HG02970 (cell line): ENCODE measurements around the gene KIAA1614.

Source experiments
- ATAC-seq: cut with Tn5 transposase; IDR thresholded peaks from one replicate; pipeline ENCODE4 v1.9.1; 2021; ENCODE audit warnings: mild to moderate bottlenecking, moderate library complexity, moderate number of reproducible peaks; ENCODE audit not compliant: unreplicated experiment, low FRiP score

KIAA1614 gene

DNA sequence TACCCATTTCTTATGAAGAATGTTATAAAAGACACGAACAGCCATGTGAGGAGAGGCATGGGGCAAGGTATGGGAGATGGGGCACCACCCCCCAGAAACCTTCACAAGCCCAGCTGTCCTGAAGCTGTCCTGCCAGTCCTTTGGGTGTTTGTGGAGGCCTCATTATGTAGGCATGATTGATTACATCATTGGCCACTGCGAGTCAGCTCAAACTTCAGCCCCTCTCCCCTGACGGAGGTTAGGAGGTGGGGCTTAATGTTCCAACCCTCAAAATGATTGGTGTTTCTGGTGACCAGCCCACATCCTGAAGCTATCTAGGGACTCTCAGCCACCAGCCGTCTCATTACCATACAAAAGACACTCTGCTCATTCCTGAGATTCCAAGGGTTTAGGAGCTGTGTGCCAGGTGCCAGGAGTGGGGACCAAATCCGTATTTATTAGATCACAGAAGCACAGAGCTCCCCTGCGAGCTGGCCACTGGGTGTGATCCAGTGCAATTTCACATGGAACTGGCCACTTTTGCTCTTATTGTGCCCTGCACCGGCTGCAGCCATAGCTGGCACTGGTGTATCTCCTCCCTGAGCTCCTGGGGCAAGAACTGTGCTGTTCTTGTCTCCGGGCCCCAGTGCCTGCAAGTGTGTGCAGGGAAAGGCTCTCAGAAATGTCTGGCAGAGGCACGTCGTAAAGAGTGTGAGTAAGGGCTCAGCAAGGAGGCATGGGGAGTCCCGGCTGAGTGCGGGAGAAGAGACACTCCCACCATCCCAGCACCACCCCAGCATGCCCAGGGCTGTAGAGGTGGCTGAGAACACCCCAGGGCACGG, 10.5 kb downstream of the KIAA1614 start:
- ATAC-seq: no peak

DNA sequence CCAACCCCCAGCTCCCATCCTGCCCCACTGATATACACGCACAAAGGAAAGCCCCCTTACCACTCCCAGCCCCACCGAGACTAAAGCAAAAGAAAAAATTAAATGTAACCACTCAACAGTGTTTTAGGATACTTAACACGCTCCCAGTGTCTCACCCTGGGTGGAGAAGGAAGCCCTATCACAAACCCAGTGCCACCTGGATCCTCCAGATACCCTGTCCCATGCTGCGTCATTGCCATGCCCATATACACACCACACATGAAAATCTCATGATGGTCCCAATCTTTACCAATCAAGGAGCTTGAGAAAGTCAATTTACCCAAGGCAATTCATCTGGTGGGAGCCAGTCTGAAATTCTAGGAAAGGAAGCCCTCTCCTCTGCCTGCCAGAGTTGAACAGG, 11.2 kb downstream of the KIAA1614 start:
- ATAC-seq: no peak

DNA sequence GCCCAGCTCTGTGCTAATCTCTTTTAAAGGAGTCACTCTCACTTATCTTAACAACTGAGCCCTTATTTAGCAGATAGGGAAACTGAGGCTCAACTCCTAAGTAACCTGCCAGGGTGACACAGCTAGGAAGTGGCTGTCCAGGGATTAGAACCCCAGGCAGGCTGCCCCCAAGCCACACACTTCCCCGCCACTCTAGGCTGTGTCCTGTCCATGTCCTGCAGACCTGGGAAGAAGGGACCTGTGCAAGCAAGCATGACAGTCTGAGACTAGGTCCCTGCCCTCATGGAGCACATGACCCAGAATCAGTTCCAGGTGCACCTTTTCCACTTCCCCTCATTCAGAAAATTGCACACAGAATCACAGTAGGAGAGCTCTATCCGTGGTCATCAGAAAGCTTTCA, 12.2 kb downstream of the KIAA1614 start:
- ATAC-seq: no peak

DNA sequence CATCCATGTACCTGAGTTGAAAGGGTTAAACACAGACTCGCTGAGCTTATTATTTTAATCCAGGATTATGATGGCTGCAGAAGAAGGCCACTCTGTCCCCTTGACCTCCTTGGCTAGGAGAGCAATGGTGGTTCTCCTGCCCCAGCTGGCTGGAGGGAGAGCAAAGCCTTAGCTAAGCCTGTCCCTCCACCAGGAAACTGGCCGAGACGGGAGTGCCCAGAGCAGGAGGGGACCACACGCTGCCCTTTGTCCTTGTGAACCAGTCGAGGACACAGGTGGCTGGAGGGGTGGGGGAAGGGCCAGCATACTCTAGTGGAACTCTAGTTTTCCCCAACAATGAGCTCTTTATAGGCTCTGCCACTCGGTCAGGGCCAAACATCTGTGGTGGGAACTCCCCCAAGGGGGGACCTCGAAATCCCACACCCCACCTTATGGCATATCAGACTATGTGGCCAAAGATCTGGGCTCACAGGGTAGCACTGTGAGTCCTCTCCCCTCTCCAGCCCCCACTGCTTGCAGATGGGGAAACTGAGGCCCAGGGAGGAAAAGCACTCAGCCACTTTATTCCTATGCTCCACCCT, 12.9 kb downstream of the KIAA1614 start:
- ATAC-seq: no peak

- ATAC-seq: no peak
Measured at GRCh38 chr1:180926164-180926981, 13.7 kb downstream of the KIAA1614 start.

DNA sequence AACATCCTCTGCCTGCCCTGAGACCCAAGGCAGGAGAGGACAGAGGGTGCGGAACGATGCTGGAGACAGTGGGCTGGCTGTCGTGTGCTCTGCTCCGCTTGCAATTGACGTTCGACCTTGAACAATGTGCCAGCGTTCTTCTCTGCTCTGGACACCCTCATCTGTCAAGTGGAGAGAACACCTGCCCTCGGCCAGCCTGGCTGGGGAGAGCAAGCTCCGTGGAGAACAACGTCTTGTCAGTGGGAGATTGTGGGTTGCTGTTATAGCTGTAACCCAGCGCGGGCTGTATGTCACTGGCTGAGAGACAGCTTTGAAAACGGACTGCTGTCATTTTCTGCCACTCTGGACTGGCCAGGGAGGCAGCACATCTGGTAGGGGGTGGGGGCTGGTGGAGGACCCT, 14.7 kb downstream of the KIAA1614 start:
- ATAC-seq: no peak

DNA sequence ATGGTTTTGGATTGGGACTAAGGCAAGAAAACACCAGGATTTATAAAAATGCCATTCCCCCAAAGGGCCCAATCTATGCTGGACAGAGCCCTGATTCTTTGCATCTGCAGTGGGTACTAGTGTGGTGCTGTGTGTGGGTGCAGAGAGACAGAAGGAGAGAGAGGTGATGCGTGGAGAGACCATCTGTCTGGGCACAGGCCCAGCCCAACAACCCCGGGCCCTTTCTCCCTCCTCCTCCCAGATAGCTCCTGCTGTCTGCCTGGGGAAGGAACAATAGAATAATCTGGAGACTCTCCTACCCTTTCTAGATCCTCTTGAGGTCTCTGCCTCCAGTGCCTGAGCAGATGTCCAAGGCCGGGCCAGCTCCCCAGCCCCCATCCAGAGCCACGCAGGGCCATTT, 15.1 kb downstream of the KIAA1614 start:
- no peak for ATAC-seq

DNA sequence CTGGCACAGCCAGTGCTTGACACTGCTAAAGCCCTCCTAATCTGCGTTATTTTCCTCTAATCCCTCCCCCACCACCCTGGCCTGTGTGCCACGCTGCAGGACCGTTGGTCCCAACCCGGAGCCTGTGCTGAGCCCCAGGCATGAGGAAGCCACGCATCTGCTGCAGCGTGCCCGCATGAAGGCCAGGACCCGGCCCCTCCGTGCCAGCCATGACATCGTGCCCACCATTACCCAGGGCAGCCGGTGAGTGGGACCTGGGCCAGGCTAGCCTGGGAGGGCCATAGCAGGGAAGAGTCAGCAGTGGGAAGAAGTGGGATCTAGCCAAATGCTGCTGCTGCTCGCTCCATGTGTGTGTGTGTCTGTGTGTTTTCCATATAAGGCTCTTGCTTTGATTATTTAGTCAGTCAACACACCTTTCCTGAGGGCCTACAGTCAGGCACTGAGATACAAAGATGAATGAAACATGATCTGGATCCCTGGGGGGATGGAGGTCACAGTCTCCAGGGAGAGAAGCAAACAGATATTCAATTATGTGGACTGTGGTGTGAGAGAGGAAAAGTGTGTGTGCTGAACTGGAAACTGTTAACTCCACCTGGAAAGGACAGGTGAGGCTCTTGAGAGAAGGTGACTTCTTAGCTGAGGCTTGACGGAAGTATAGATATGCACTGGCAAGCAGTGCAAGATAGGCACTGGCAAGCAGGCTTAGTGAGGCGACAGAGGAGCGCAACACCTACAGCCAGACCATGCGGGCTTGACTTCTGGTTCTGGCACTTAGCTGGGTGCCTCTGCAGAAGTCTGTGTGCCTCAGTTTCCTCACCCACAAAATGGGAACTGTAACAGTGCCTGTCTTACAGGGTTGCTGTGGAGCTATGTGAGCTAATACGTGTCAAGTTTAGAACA, 15.9 kb downstream of the KIAA1614 start:
- ATAC-seq: no peak

DNA sequence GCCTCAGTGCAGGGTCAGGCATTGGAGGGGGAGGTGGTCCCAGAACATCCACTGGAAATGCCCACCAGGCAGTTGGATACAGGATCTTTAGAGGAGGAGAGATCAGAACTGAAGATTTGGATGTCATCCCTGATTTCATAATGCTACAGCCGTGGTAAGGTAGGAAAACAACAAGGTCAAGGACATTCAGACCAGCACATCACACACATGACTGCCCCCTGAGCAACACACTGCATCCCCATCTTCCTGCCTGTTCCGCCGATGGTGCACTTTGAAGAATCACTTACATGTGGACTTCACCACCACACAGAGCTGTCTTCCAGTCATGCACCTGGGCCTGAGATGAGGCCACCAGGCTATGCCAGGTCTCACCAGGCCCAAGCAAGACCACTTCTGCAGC, 16.7 kb downstream of the KIAA1614 start:
- ATAC-seq: no peak

DNA sequence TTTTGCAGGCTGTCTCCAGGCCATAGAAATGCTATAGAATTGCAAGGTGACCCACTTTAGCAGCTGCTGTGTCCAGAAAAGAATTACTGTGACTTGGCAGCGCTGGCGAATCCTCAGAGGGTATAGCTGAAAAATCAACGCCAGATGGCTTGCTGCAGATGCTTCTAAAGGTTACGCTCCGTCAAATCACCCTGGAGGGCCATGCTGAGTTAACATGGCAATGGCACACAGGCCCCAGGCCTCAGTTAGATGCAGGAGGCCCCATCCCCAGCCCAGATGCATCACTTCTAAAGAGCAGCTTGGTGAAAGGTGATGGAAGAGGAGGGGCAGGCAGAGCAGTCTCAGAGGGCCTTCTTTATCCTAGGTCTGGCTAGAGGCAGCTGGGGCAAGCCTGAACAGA, 18.0 kb downstream of the KIAA1614 start:
- no peak for ATAC-seq

GRCh38 chr1:180931529-180931928, 18.8 kb downstream of the KIAA1614 start:
- ATAC-seq: no peak

GRCh38 chr1:180932378-180932777, 19.7 kb downstream of the KIAA1614 start:
- ATAC-seq: no peak

GRCh38 chr1:180933141-180933540, 20.4 kb downstream of the KIAA1614 start:
- no peak for ATAC-seq

DNA sequence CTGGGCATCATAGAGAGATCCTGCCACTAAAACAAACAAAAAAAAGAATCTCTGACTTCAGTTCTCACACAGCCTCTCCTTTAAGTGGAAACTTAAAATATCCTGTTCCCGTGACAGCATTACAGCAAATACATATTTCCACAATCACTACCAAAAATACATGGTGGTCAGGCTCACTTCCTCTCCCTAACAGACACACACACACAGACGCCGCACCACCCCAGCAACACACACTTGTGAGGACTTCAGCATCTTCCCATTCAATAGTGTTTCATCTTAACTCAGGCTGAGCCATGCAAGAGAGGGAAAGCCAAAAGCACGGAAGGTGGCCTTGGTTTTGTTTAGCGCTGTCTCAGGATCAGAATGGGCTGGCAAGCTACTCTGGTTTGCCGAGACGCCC, 21.9 kb downstream of the KIAA1614 start:
- ATAC-seq: no peak

DNA sequence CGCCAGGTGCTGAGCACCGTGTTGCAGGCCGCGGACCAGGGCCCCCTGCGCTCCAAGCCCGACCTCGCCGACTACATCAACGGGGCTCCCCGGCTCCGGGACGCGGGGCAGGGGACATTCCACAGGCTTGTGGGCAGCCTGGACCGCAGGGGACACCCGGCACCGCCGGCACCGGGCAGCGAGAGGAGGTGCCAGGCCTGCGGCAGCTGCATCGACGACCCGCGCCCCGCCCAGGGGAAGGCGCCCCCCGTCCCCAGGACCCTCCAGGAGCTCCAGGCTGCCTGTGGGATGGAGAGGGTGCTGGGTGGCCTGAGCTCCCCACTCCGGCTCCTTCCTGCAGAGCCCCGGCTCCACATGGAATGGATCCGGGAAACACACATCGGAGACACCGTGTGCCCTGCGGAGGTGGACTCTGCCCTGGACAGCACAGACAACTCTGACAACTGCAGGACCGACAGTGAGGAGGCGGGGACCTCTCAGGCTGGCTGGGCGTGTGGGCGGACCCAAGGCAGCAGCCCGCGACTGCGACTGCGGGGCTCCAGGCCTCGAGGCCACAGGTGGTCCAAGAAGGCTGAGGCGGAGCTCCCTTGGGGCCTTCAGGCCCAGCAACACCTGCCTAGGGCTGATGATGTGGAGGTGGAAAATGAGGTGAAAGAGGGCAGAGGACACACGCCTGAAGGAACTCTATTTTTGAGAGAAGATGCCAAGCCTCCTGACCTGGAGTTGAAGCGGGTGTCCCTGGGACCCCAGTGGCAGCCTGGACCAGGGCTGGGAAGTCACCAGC, 22.8 kb downstream of the KIAA1614 start:
- ATAC-seq: no peak

GRCh38 chr1:180936110-180937011, 23.7 kb downstream of the KIAA1614 start:
- ATAC-seq: no peak

GRCh38 chr1:180937012-180937372, 24.3 kb downstream of the KIAA1614 start:
- ATAC-seq: no peak

- ATAC-seq: no peak
Measured at GRCh38 chr1:180937624-180938225, 25.0 kb downstream of the KIAA1614 start.
